Stimulated activated CD8-positive, alpha-beta memory T cell treated with anti-CD3 and anti-CD28 coated beads, Interleukin-4, amount 100 ng/mL, for 48 hours (primary cell): ENCODE data around the gene ACBD4.
"Not testable (repeated sequence)": the region's sequence is repeated elsewhere in the genome, so short reads cannot be mapped to it uniquely, and the experiment has no call there.

Source experiments
- DNase-seq: peaks from one replicate; pipeline ENCODE4 v3.0.0-alpha.2; 2020

The ACBD4 gene

GRCh38 chr17:45121055-45121454, 14.4 kb upstream of the ACBD4 start:
- no peak for DNase-seq

GRCh38 chr17:45123076-45123770, 12.3 kb upstream of the ACBD4 start:
- DNase-seq = no peak

GRCh38 chr17:45123930-45124796, 11.3 kb upstream of the ACBD4 start:
- peak; percentile 49 for DNase-seq

- DNase-seq = not testable (repeated sequence)
These were observed 10.7 kb upstream of the ACBD4 start for GRCh38 chr17:45124797-45125122.

GRCh38 chr17:45125509-45125908, 10.0 kb upstream of the ACBD4 start:
- no peak for DNase-seq

- DNase-seq = no peak
These were observed 8.3 kb upstream of the ACBD4 start for GRCh38 chr17:45127207-45127547.

- no peak for DNase-seq
These were observed 7.8 kb upstream of the ACBD4 start for GRCh38 chr17:45127548-45128300.

GRCh38 chr17:45128331-45128730, 7.2 kb upstream of the ACBD4 start:
- DNase-seq = no peak

GRCh38 chr17:45128989-45129388, 6.5 kb upstream of the ACBD4 start:
- DNase-seq = no peak

GRCh38 chr17:45129426-45129939, 6.0 kb upstream of the ACBD4 start:
- DNase-seq = no peak

GRCh38 chr17:45129940-45130680, 5.4 kb upstream of the ACBD4 start:
- DNase-seq = no peak

- DNase-seq = no peak
These were observed 4.5 kb upstream of the ACBD4 start for GRCh38 chr17:45130681-45131615.

GRCh38 chr17:45131616-45132319, 3.7 kb upstream of the ACBD4 start:
- peak; percentile 80 for DNase-seq

GRCh38 chr17:45132320-45132571, 3.2 kb upstream of the ACBD4 start, which contains the start of gene PLCD3:
Gene PLCD3, minus strand, starts transcription at chr17:45132515. Its CDS starts 105 bp downstream, at chr17:45132410.
- DNase-seq = no peak

GRCh38 chr17:45132572-45133463, 2.7 kb upstream of the ACBD4 start:
- DNase-seq = peak; percentile 79

GRCh38 chr17:45135978-45136791, 698 bp downstream of the ACBD4 start:
- DNase-seq = no peak

- no peak for DNase-seq
These were observed 1.5 kb downstream of the ACBD4 start for GRCh38 chr17:45136846-45137560.

- DNase-seq = no peak
These were observed 2.2 kb downstream of the ACBD4 start for GRCh38 chr17:45137561-45138305.
